Skeletal muscle satellite cell (primary cell): ENCODE data around the gene SYCP1. TPM values are rescaled to one million over a fixed set of nuclear protein-coding genes. Genes with fewer than 3 reads are reported as not detected.
"Not testable (repeated sequence)": the region's sequence is repeated elsewhere in the genome, so short reads cannot be mapped to it uniquely, and the experiment has no call there.

ENCODE experiments used
- H3K27me3 ChIP-seq: 2 replicates; pipeline ENCODE4 v1.7.0; 2013; ENCODE audit warnings: low read length; ENCODE audit not compliant: control insufficient read depth, insufficient read depth
- H3K36me3 ChIP-seq: 2 replicates; pipeline ENCODE4 v1.7.0; 2013; ENCODE audit warnings: mild to moderate bottlenecking, control low read depth, low read length; ENCODE audit not compliant: insufficient read depth
- H3K4me1 ChIP-seq: 2 replicates; pipeline ENCODE4 v1.7.0; 2013; ENCODE audit warnings: low read length; ENCODE audit not compliant: control insufficient read depth, insufficient read depth
- H3K4me2 ChIP-seq: 2 replicates; pipeline ENCODE4 v1.7.0; 2013; ENCODE audit warnings: mild to moderate bottlenecking, low read length
- H3K4me3 ChIP-seq: 2 replicates; pipeline ENCODE4 v1.7.0; 2013; ENCODE audit warnings: low read length
- H3K9ac ChIP-seq: 2 replicates; pipeline ENCODE4 v1.7.0; 2013; ENCODE audit warnings: mild to moderate bottlenecking, low read depth, low read length, moderate library complexity
- H3K9me3 ChIP-seq: replicated peaks from 2 replicates; pipeline ENCODE4 v1.7.0; 2013; ENCODE audit warnings: mild to moderate bottlenecking, control low read depth, low read length
- total RNA-seq: library from RNA; depleted of rRNA; stranded (reverse); fragments of >200 nt; gene quantifications from 2 replicates; pipeline ENCODE4 v1.2.3, GENCODE V29; 2012; rRNA removed

SYCP1 gene
- not detected in 2 replicates for total RNA-seq

- H3K9me3 ChIP-seq, result no peaks in the 10 kb centered on the region
- H3K4me3 ChIP-seq, result no peak within 1 kb of the TSS
- H3K27me3 ChIP-seq, result peaks cover 56% of the 10 kb centered on the region
- no peaks in the 10 kb centered on the region for H3K36me3 ChIP-seq
- no peak within 1 kb of the TSS for H3K9ac ChIP-seq
- no peaks in the 10 kb centered on the region for H3K4me1 ChIP-seq
- peak within 1 kb of the TSS; percentile 29 for H3K4me2 ChIP-seq
Observed at GRCh38 chr1:114854693-114855320, at the start of gene SYCP1. SYCP1 (plus strand) TSS chr1:114854863; CDS start chr1:114855465, 602 bp downstream.

- peaks cover 13% of the 10 kb centered on the region for H3K27me3 ChIP-seq
- no peaks in the 10 kb centered on the region for H3K4me1 ChIP-seq
- H3K9me3 ChIP-seq, result no peaks in the 10 kb centered on the region
- no peak overlapping the region for H3K4me2 ChIP-seq
- H3K9ac ChIP-seq, result no peak overlapping the region
- no peaks in the 10 kb centered on the region for H3K36me3 ChIP-seq
- H3K4me3 ChIP-seq, result no peak overlapping the region
Observed at GRCh38 chr1:114819869-114820268, 34.8 kb upstream of the SYCP1 start.

GRCh38 chr1:114820392-114820791, 34.3 kb upstream of the SYCP1 start:
- Histone ChIP-seq H3K36me3 (no peaks in the 10 kb centered on the region), H3K4me1 (no peaks in the 10 kb centered on the region)

GRCh38 chr1:114821978-114822377, 32.7 kb upstream of the SYCP1 start:
- H3K9me3 ChIP-seq, result no peaks in the 10 kb centered on the region
- H3K4me2 ChIP-seq, result no peak overlapping the region
- H3K4me1 ChIP-seq, result no peaks in the 10 kb centered on the region
- H3K9ac ChIP-seq, result no peak overlapping the region
- H3K4me3 ChIP-seq, result no peak overlapping the region
- no peaks in the 10 kb centered on the region for H3K36me3 ChIP-seq
- H3K27me3 ChIP-seq, result peaks cover 10% of the 10 kb centered on the region

More at GRCh38 chr1:114820392-114820791, 34.3 kb upstream of the SYCP1 start:
- H3K4me2 ChIP-seq, result no peak overlapping the region
- no peaks in the 10 kb centered on the region for H3K9me3 ChIP-seq
- peaks cover 13% of the 10 kb centered on the region for H3K27me3 ChIP-seq
- no peak overlapping the region for H3K9ac ChIP-seq
- no peak overlapping the region for H3K4me3 ChIP-seq

GRCh38 chr1:114828251-114828650, 26.4 kb upstream of the SYCP1 start:
- Histone ChIP-seq H3K9me3 (no peaks in the 10 kb centered on the region), H3K9ac (no peak overlapping the region), H3K4me3 (no peak overlapping the region), H3K27me3 (peaks cover 4% of the 10 kb centered on the region), H3K4me2 (no peak overlapping the region), H3K36me3 (no peaks in the 10 kb centered on the region), H3K4me1 (no peaks in the 10 kb centered on the region)

GRCh38 chr1:114830075-114830474, 24.6 kb upstream of the SYCP1 start:
- not testable (repeated sequence) for H3K9me3 ChIP-seq, H3K36me3 ChIP-seq, H3K4me2 ChIP-seq, H3K4me1 ChIP-seq, H3K4me3 ChIP-seq, H3K27me3 ChIP-seq, H3K9ac ChIP-seq

- H3K4me1 ChIP-seq, result no peaks in the 10 kb centered on the region
Observed at GRCh38 chr1:114831276-114831994, 23.2 kb upstream of the SYCP1 start.

GRCh38 chr1:114832057-114832456, 22.6 kb upstream of the SYCP1 start:
- no peaks in the 10 kb centered on the region for H3K9me3 ChIP-seq
- H3K27me3 ChIP-seq, result peaks cover 11% of the 10 kb centered on the region
- H3K4me3 ChIP-seq, result no peak overlapping the region
- H3K36me3 ChIP-seq, result no peaks in the 10 kb centered on the region
- H3K4me2 ChIP-seq, result no peak overlapping the region
- H3K9ac ChIP-seq, result no peak overlapping the region
- H3K4me1 ChIP-seq, result no peaks in the 10 kb centered on the region

More at GRCh38 chr1:114831276-114831994, 23.2 kb upstream of the SYCP1 start:
- H3K36me3 ChIP-seq, result no peaks in the 10 kb centered on the region
- H3K9ac ChIP-seq, result no peak overlapping the region
- H3K4me2 ChIP-seq, result no peak overlapping the region
- H3K9me3 ChIP-seq, result no peaks in the 10 kb centered on the region
- H3K27me3 ChIP-seq, result peaks cover 5% of the 10 kb centered on the region
- H3K4me3 ChIP-seq, result no peak overlapping the region

GRCh38 chr1:114833421-114833820, 21.2 kb upstream of the SYCP1 start:
- Histone ChIP-seq H3K27me3 (peaks cover 24% of the 10 kb centered on the region), H3K4me1 (no peaks in the 10 kb centered on the region), H3K36me3 (no peaks in the 10 kb centered on the region), H3K9me3 (no peaks in the 10 kb centered on the region), H3K9ac (no peak overlapping the region), H3K4me2 (no peak overlapping the region), H3K4me3 (no peak overlapping the region)

GRCh38 chr1:114844270-114844669, 10.4 kb upstream of the SYCP1 start:
- no peaks in the 10 kb centered on the region for H3K4me1 ChIP-seq
- no peak overlapping the region for H3K4me3 ChIP-seq
- H3K4me2 ChIP-seq, result no peak overlapping the region
- H3K9me3 ChIP-seq, result no peaks in the 10 kb centered on the region
- peaks cover 55% of the 10 kb centered on the region for H3K27me3 ChIP-seq
- H3K36me3 ChIP-seq, result no peaks in the 10 kb centered on the region
- no peak overlapping the region for H3K9ac ChIP-seq

- H3K4me2 ChIP-seq, result no peak overlapping the region
- H3K27me3 ChIP-seq, result peaks cover 65% of the 10 kb centered on the region
- H3K9me3 ChIP-seq, result no peaks in the 10 kb centered on the region
- H3K4me3 ChIP-seq, result no peak overlapping the region
- H3K4me1 ChIP-seq, result no peaks in the 10 kb centered on the region
- no peak overlapping the region for H3K9ac ChIP-seq
- H3K36me3 ChIP-seq, result no peaks in the 10 kb centered on the region
Observed at GRCh38 chr1:114853584-114853983, 1.1 kb upstream of the SYCP1 start.

- Histone ChIP-seq H3K4me3 (no peak overlapping the region), H3K9ac (no peak overlapping the region), H3K36me3 (no peaks in the 10 kb centered on the region), H3K4me1 (no peaks in the 10 kb centered on the region), H3K9me3 (no peaks in the 10 kb centered on the region), H3K27me3 (peaks cover 22% of the 10 kb centered on the region), H3K4me2 (no peak overlapping the region)
Observed at GRCh38 chr1:114861384-114861783, 6.7 kb downstream of the SYCP1 start.
